Measurements from ENCODE around the gene DPPA5.
A peak's percentile ranks its signal among the peaks of the same experiment; 100 is the strongest.
"Not testable (repeated sequence)": the region's sequence is repeated elsewhere in the genome, so short reads cannot be mapped to it uniquely, and the experiment has no call there.

The DPPA5 gene

GRCh38 chr6:73391675-73392074 is 37.6 kb upstream of the DPPA5 start:
- ChIA-PET POLR2A (ENCODE audit: low non-redundant PET) (no interaction called here), CTCF (interaction anchor here (0.6 kb wide), 2 partner anchors 59 to 1174 kb away, joined by 3 read pairs; no protein-coding TSS in a partner anchor)
- no peak for DNase-seq (ENCODE audit: low spot score)
- no peak overlapping the region for H3K27ac ChIP-seq
- no peak for TF ChIP-seq CTCF (conservative IDR thresholded peaks at IDR 0.05; ENCODE audit: low read depth)

GRCh38 chr6:73389854-73390253 is 35.8 kb upstream of the DPPA5 start:
- H3K27ac ChIP-seq = peak overlapping the region; percentile 54
- no peak for DNase-seq (ENCODE audit: low spot score)
- no peak for TF ChIP-seq CTCF (conservative IDR thresholded peaks at IDR 0.05; ENCODE audit: low read depth)
- POLR2A ChIA-PET (ENCODE audit: low non-redundant PET) = no interaction called here
- CTCF ChIA-PET = interaction anchor here (0.7 kb wide), 1 partner anchor 62 kb away, joined by 3 read pairs; no protein-coding TSS in a partner anchor

GRCh38 chr6:73388800-73389512 is 34.9 kb upstream of the DPPA5 start:
- ChIA-PET POLR2A (ENCODE audit: low non-redundant PET) (no interaction called here), CTCF (interaction anchor here (1.2 to 1.6 kb wide), 4 partner anchors 10 to 125 kb away, joined by 3 to 9 read pairs (median 5); no protein-coding TSS in a partner anchor)
- H3K27ac ChIP-seq = peak overlapping the region; percentile 96
- peak; percentile 78 for DNase-seq (ENCODE audit: low spot score)
- peak; percentile 84 for TF ChIP-seq CTCF (conservative IDR thresholded peaks at IDR 0.05; ENCODE audit: low read depth)

GRCh38 chr6:73388433-73388799 is 34.3 kb upstream of the DPPA5 start:
- CTCF ChIA-PET = interaction anchor here (0.6 to 1.6 kb wide), 6 partner anchors 10 to 224 kb away, joined by 3 to 9 read pairs (median 3); no protein-coding TSS in a partner anchor
- no peak for TF ChIP-seq CTCF (conservative IDR thresholded peaks at IDR 0.05; ENCODE audit: low read depth)
- DNase-seq (ENCODE audit: low spot score) = peak; percentile 8
- POLR2A ChIA-PET (ENCODE audit: low non-redundant PET) = no interaction called here
- peak overlapping the region; percentile 96 for H3K27ac ChIP-seq

- DNase-seq (ENCODE audit: low spot score) = no peak
- no peak overlapping the region for H3K27ac ChIP-seq
- ChIA-PET CTCF (no interaction called here), POLR2A (ENCODE audit: low non-redundant PET) (no interaction called here)
- TF ChIP-seq CTCF (conservative IDR thresholded peaks at IDR 0.05; ENCODE audit: low read depth) = no peak
Measured at GRCh38 chr6:73382462-73383113, 28.5 kb upstream of the DPPA5 start.

- POLR2A ChIA-PET (ENCODE audit: low non-redundant PET); DNase-seq (ENCODE audit: low spot score); H3K27ac ChIP-seq: not testable (repeated sequence)
- CTCF ChIA-PET = interaction anchor here (0.6 kb wide), 1 partner anchor 450 kb away, joined by 5 read pairs; no protein-coding TSS in a partner anchor
Measured at GRCh38 chr6:73381531-73381930, 27.5 kb upstream of the DPPA5 start.

- POLR2A ChIA-PET (ENCODE audit: low non-redundant PET) = no interaction called here
- H3K27ac ChIP-seq = no peak overlapping the region
- TF ChIP-seq CTCF (conservative IDR thresholded peaks at IDR 0.05; ENCODE audit: low read depth) = no peak
- no peak for DNase-seq (ENCODE audit: low spot score)
- CTCF ChIA-PET = no interaction called here
Measured at GRCh38 chr6:73377225-73377624, 23.1 kb upstream of the DPPA5 start.

Data from RWPE1 (cell line).